ENCODE measurements around the gene PLEKHA7.

PLEKHA7 gene

GRCh38 chr11:16854979-16855378 is 159.2 kb downstream of the PLEKHA7 start:
- H3K27me3 ChIP-seq (ENCODE audit: insufficient read depth, poor library complexity, severe bottlenecking) = no peaks in the 10 kb centered on the region
- H3K4me3 ChIP-seq (replicated peaks; ENCODE audit: insufficient read depth, low read length) = no peak overlapping the region
- no peak for DNase-seq (ENCODE audit: low read depth in 1 of 2, low spot score in 1 of 2)
- H3K27ac ChIP-seq (replicated peaks) = no peak overlapping the region
- TF ChIP-seq REST (IDR thresholded peaks at IDR 0.05; ENCODE audit: insufficient replicate concordance, low read depth) (no peak), GABPA (IDR thresholded peaks at IDR 0.05; ENCODE audit: low read depth) (no peak), SPI1 (IDR thresholded peaks at IDR 0.05; ENCODE audit: borderline replicate concordance, low read depth) (no peak), POLR2AphosphoS5 (IDR thresholded peaks at IDR 0.05; ENCODE audit: low read depth) (no peak), CTCF (IDR thresholded peaks at IDR 0.05; ENCODE audit: insufficient read depth, low read length) (no peak)

DNA sequence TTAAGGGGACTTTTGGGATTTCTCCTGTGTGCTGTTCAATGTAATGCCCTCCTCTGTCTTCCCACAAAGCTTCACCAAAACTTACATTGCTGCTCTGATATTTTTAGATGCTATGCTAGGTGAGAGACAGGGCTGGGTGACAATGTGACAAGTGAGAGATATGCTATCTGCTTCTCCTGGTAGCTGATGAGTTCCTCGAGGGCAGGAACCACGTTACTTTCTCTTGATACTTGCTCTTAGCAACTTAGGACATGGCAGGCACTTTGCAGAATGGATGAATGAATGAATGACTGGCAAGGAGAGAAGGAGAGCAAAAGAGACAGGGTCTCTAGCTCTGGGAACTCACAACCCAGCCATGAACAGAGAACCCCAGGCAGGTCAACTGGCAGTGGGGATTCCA is 160.4 kb downstream of the PLEKHA7 start:
- no peaks in the 10 kb centered on the region for H3K27me3 ChIP-seq (ENCODE audit: insufficient read depth, poor library complexity, severe bottlenecking)
- no peak for DNase-seq (ENCODE audit: low read depth in 1 of 2, low spot score in 1 of 2)
- TF ChIP-seq CTCF (IDR thresholded peaks at IDR 0.05; ENCODE audit: insufficient read depth, low read length) (no peak), REST (IDR thresholded peaks at IDR 0.05; ENCODE audit: insufficient replicate concordance, low read depth) (no peak)
- H3K4me3 ChIP-seq (replicated peaks; ENCODE audit: insufficient read depth, low read length) = no peak overlapping the region
- H3K27ac ChIP-seq (replicated peaks) = no peak overlapping the region

- H3K4me3 ChIP-seq (replicated peaks; ENCODE audit: insufficient read depth, low read length) = no peak overlapping the region
- H3K27ac ChIP-seq (replicated peaks) = no peak overlapping the region
- H3K27me3 ChIP-seq (ENCODE audit: insufficient read depth, poor library complexity, severe bottlenecking) = no peaks in the 10 kb centered on the region
- DNase-seq (ENCODE audit: low read depth in 1 of 2, low spot score in 1 of 2) = no peak
- TF ChIP-seq CTCF (IDR thresholded peaks at IDR 0.05; ENCODE audit: insufficient read depth, low read length) (no peak), POLR2AphosphoS5 (IDR thresholded peaks at IDR 0.05; ENCODE audit: low read depth) (no peak), SPI1 (IDR thresholded peaks at IDR 0.05; ENCODE audit: borderline replicate concordance, low read depth) (no peak), GABPA (IDR thresholded peaks at IDR 0.05; ENCODE audit: low read depth) (no peak), REST (IDR thresholded peaks at IDR 0.05; ENCODE audit: insufficient replicate concordance, low read depth) (no peak)
These were observed 160.9 kb downstream of the PLEKHA7 start for GRCh38 chr11:16853266-16853665.
